Loucy (cell line): ENCODE measurements around the gene STIP1.

Experiments
- EZH2phosphoT487 ChIP-seq: fragments of 200-600 bp; IDR thresholded peaks from 2 replicates; pipeline ENCODE4 v1.6.1; 2018; ENCODE audit warnings: antibody characterized with exemption, mild to moderate bottlenecking, moderate library complexity, borderline replicate concordance
- TF ChIP-seq, protein P1 (sequence below): fragments of 200-600 bp; sonication (generic); conservative IDR thresholded peaks from 2 replicates; pipeline ENCODE4 v1.5.1; 2014; ENCODE audit warnings: mild to moderate bottlenecking, antibody characterized with exemption, low read length

DNA sequence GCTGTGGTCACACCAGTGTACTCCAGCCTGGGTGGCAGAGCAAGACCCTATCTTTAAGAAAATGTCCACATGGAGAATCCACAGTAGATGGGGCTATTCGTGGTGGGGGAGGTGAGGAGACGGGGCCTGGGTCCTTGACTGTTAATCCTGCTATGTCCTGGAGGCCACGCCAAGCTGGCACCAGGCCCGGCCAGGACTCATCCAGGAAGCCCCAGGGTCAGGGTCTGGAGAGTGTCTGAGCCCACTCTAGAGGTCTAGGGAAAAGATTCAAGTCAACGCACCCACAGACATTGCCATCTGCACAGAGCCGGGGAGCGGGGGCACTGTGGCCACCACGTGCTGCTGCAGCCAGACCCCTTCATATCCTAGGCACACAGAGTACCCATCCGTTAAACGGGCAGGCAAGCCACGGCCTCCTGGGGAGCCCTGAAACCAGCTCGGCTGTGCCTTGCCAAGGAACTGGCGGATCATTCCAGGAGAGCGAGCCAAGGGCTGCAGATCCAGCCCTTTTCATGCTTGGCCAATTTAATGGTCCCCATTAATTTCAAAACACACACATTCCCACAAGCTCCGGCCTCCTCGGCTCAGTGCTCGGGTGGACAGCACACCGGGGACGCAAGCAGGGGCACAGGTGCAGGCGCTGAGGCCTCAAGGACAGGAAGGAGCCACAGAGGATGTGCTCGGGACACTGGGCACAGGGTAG, 44.7 kb upstream of the STIP1 start:
- TF ChIP-seq, protein P1, sequence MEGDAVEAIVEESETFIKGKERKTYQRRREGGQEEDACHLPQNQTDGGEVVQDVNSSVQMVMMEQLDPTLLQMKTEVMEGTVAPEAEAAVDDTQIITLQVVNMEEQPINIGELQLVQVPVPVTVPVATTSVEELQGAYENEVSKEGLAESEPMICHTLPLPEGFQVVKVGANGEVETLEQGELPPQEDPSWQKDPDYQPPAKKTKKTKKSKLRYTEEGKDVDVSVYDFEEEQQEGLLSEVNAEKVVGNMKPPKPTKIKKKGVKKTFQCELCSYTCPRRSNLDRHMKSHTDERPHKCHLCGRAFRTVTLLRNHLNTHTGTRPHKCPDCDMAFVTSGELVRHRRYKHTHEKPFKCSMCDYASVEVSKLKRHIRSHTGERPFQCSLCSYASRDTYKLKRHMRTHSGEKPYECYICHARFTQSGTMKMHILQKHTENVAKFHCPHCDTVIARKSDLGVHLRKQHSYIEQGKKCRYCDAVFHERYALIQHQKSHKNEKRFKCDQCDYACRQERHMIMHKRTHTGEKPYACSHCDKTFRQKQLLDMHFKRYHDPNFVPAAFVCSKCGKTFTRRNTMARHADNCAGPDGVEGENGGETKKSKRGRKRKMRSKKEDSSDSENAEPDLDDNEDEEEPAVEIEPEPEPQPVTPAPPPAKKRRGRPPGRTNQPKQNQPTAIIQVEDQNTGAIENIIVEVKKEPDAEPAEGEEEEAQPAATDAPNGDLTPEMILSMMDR: no peak
- TF ChIP-seq EZH2phosphoT487: no peak
